ENCODE measurements around the gene TEPSIN.

TEPSIN gene

DNA sequence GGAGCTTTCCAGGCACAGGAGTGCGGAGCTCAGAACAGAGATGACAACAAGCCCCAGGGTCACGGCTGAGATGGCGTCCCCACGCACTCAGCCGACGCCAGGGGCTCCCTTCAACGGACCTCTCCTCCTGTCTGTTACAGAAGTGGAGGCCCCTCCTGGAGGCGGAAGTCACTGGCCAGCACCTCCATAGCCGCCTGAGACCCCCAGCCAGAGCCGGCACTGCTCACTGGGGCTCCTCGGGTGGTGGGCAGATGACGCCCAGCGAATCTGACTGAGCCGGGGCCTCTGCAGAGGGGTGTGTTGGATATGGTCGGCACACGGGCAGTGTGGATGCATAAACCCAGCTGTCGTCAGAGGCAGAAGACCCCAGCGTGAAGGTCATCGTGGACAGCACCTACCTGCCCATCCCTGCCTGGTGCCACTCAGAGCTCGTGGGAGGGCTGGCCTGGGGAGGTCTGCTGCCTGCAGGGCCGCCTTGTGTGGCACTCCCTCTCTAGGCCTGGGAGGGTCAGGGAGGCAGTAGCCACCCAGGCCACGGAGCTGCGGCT lies 20.3 kb upstream of the TEPSIN start:
- Mint-ChIP-seq H3K4me3 (no peak overlapping the region), H3K36me3 (peaks cover 19% of the 10 kb centered on the region), H3K9me3 (no peaks in the 10 kb centered on the region), H3K4me1 (peaks cover under 1% of the 10 kb centered on the region), H3K27ac (no peak overlapping the region)
- DNase-seq (ENCODE audit: low spot score in 2 of 2) (no peak), ATAC-seq (no peak)

DNA sequence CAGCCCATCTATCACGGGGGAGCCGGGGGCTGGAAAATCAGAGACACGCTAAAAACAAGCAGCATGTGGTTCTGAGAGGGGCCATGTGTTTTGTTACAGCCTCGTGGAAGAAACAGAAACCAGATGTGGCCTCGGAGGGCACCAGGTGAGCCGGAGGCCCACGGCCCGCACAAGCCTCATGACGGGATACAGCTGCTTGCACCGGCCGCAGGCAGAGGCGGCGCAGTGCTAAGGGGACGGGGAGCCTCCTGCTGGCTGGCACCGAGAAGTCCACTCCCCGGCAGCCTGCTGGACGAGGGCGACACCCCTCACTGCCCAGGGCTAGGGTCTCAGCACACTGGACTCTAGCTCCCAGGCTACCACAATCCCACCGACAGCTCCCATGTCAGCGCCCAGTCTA lies 19.4 kb upstream of the TEPSIN start:
- DNase-seq (ENCODE audit: low spot score in 2 of 2) = no peak
- Mint-ChIP-seq H3K27ac (no peak overlapping the region), H3K36me3 (peaks cover 23% of the 10 kb centered on the region), H3K4me3 (no peak overlapping the region), H3K4me1 (peaks cover 9% of the 10 kb centered on the region), H3K9me3 (no peaks in the 10 kb centered on the region)
- ATAC-seq = no peak

GRCh38 chr17:81257533-81257932 lies 18.7 kb upstream of the TEPSIN start:
- peaks cover 31% of the 10 kb centered on the region for H3K36me3 Mint-ChIP-seq
- H3K4me1 Mint-ChIP-seq = peaks cover 15% of the 10 kb centered on the region
- H3K9me3 Mint-ChIP-seq = no peaks in the 10 kb centered on the region
- H3K4me3 Mint-ChIP-seq = no peak overlapping the region
- peak overlapping the region; percentile 37 for H3K27ac Mint-ChIP-seq
- ATAC-seq (no peak), DNase-seq (ENCODE audit: low spot score in 2 of 2) (no peak)

GRCh38 chr17:81256616-81257015 lies 17.8 kb upstream of the TEPSIN start:
- H3K4me3 Mint-ChIP-seq = no peak overlapping the region
- DNase-seq (ENCODE audit: low spot score in 2 of 2) = no peak

GRCh38 chr17:81254955-81255717 lies 16.3 kb upstream of the TEPSIN start:
- Mint-ChIP-seq H3K27ac (no peak overlapping the region), H3K4me3 (no peak overlapping the region), H3K4me1 (peaks cover 19% of the 10 kb centered on the region), H3K9me3 (no peaks in the 10 kb centered on the region), H3K36me3 (peaks cover 54% of the 10 kb centered on the region)
- ATAC-seq (no peak), DNase-seq (ENCODE audit: low spot score in 2 of 2) (no peak)

More at GRCh38 chr17:81256616-81257015, 17.8 kb upstream of the TEPSIN start:
- Mint-ChIP-seq H3K4me1 (peaks cover 19% of the 10 kb centered on the region), H3K27ac (no peak overlapping the region), H3K36me3 (peaks cover 40% of the 10 kb centered on the region), H3K9me3 (no peaks in the 10 kb centered on the region)
- ATAC-seq = no peak

GRCh38 chr17:81253358-81254131 lies 14.7 kb upstream of the TEPSIN start:
- Mint-ChIP-seq H3K27ac (peak overlapping the region; percentile 70), H3K9me3 (no peaks in the 10 kb centered on the region), H3K4me3 (no peak overlapping the region), H3K36me3 (peaks cover 56% of the 10 kb centered on the region), H3K4me1 (peaks cover 19% of the 10 kb centered on the region)
- DNase-seq (ENCODE audit: low spot score in 2 of 2) (peak in 1 of 2 donors; percentile 44), ATAC-seq (peak; percentile 68)

GRCh38 chr17:81252987-81253329 lies 14.1 kb upstream of the TEPSIN start:
- H3K4me1 Mint-ChIP-seq = peaks cover 19% of the 10 kb centered on the region
- ATAC-seq (no peak), DNase-seq (ENCODE audit: low spot score in 2 of 2) (no peak)
- peaks cover 59% of the 10 kb centered on the region for H3K36me3 Mint-ChIP-seq
- H3K9me3 Mint-ChIP-seq = no peaks in the 10 kb centered on the region
- peak overlapping the region; percentile 70 for H3K27ac Mint-ChIP-seq
- no peak overlapping the region for H3K4me3 Mint-ChIP-seq

DNA sequence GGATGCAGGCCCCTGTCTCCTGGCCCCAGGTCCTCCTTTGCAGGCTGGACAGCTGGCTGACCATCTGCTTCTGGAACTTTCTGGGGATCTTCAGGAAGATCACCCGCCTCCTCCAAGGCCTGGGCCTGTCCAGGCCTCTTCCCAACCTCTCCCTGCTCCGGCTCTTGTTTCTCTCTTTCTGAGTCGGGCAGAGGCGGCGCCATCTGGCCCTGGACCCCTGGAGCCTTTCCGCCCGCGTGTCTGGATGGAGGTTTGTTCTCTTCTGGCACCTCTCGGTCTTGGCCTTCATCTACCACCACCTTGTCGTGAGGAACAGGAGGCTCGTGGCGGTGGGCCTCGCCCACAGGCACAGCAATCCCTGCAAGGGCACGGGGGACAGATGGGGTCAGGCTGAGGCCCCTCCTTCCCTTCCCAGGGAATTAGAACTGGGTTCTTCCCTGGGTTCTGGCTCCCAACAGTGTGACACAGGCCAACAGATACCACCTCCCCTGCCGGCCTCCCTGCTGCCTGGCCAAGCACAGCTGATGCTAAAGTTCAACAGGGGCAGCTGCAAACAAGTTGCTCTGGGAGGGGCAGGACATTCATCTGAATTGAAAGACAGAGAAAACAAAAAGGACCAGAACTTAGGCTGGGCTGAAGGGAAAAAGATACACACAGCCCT lies 13.6 kb upstream of the TEPSIN start:
- Mint-ChIP-seq H3K27ac (peak overlapping the region; percentile 70), H3K36me3 (peaks cover 62% of the 10 kb centered on the region), H3K4me1 (peaks cover 19% of the 10 kb centered on the region), H3K4me3 (no peak overlapping the region), H3K9me3 (no peaks in the 10 kb centered on the region)
- ATAC-seq (no peak), DNase-seq (ENCODE audit: low spot score in 2 of 2) (no peak)

- DNase-seq (ENCODE audit: low spot score in 2 of 2) (no peak), ATAC-seq (no peak)
- no peak overlapping the region for H3K27ac Mint-ChIP-seq
- no peak overlapping the region for H3K4me3 Mint-ChIP-seq
- H3K9me3 Mint-ChIP-seq = no peaks in the 10 kb centered on the region
- peaks cover 63% of the 10 kb centered on the region for H3K36me3 Mint-ChIP-seq
- peaks cover 25% of the 10 kb centered on the region for H3K4me1 Mint-ChIP-seq
Observed at GRCh38 chr17:81251709-81252301, 12.9 kb upstream of the TEPSIN start.

DNA sequence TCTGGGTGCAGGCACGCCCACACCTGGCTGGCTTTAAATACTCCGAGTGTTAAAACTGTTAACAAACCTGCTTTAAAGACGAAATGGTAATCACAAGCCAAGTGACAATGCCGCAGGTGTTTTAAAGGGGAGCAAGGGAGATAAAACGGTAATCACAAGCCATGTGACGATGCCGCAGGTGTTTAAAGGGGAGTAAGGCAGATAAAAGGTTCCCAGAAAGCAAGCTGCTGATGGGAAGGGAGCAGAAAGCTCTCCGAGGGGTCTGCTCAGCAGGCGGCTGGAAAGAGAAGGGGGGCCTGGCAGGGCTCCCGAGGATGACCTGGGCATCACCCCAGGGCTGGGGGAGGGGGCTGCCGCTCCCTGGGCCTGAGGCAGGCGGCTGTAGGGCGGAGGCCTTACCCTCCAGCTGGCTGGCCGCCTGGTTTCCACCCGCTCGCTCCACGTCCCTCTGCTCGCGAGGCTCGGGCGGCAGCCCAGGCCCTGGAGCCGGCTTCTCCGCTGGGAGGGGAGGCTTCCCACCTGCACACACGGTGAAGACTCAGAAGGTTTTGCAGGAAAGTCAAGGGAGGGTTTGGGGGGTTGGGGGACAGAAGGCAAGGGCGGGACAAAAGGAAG lies 12.3 kb upstream of the TEPSIN start:
- Mint-ChIP-seq H3K36me3 (peaks cover 64% of the 10 kb centered on the region), H3K4me3 (no peak overlapping the region), H3K27ac (no peak overlapping the region), H3K9me3 (no peaks in the 10 kb centered on the region), H3K4me1 (peaks cover 26% of the 10 kb centered on the region)
- DNase-seq (ENCODE audit: low spot score in 2 of 2) (no peak), ATAC-seq (no peak)

DNA sequence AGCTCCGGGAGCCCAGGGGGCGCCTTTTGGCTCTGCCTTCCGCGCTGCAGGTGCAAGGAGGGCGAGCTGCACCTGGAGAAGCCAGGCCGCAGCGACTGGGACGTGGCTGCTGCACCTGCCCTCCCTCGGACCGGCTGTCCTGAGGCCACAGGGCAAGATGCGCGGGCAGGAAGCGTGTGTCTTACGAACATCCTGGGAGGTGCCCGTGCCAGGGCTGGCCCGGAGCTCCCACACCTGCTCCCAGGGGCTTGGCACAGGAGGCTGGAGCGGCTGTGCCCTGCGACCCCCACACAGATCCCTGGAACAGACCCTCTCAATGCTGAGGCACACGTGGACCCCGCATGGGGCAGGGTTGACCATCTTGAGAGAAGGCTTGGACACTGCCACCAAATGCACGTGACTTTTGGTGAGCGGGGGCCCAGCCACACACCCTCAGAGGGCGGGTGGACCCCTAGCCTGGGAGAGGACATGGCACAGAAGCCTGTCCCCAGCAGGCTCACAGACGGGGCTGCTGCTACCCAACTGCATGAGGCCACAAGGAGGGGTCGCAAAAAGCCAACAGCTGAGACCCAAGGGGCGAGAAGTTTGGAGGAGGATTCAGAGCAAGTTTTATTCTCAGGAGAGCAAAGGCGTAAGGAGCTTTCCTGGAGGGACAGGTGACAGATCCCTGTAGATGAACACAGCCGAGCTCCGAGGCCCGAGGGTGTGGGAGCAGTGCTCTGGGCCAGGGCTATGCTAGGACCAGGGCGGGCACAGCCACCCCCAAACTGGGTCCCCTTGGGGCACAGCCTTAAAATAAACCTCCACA lies 11.6 kb upstream of the TEPSIN start:
- peaks cover 26% of the 10 kb centered on the region for H3K4me1 Mint-ChIP-seq
- H3K9me3 Mint-ChIP-seq = no peaks in the 10 kb centered on the region
- H3K27ac Mint-ChIP-seq = no peak overlapping the region
- H3K36me3 Mint-ChIP-seq = peaks cover 69% of the 10 kb centered on the region
- no peak overlapping the region for H3K4me3 Mint-ChIP-seq
- ATAC-seq = no peak
- no peak for DNase-seq (ENCODE audit: low spot score in 2 of 2)

GRCh38 chr17:81249223-81250040 lies 10.6 kb upstream of the TEPSIN start:
- Mint-ChIP-seq H3K9me3 (no peaks in the 10 kb centered on the region), H3K4me1 (peaks cover 36% of the 10 kb centered on the region), H3K36me3 (peaks cover 78% of the 10 kb centered on the region), H3K4me3 (no peak overlapping the region), H3K27ac (peak overlapping the region; percentile 29)
- ATAC-seq = no peak
- DNase-seq (ENCODE audit: low spot score in 2 of 2) = no peak

- ATAC-seq = no peak
- Mint-ChIP-seq H3K4me1 (peaks cover 30% of the 10 kb centered on the region), H3K9me3 (no peaks in the 10 kb centered on the region), H3K4me3 (no peak overlapping the region), H3K36me3 (peaks cover 85% of the 10 kb centered on the region), H3K27ac (peak overlapping the region; percentile 29)
- DNase-seq (ENCODE audit: low spot score in 2 of 2) = no peak
Observed at GRCh38 chr17:81248649-81249048, 9.8 kb upstream of the TEPSIN start.

Measured in stimulated activated effector memory CD8-positive, alpha-beta T cell treated with anti-CD3 and anti-CD28 coated beads, Interleukin-12 subunit alpha, Interleukin-12 subunit beta, amount 100 ng/mL, for 72 hours (primary cell).